HG03139 (cell line): ENCODE data around the gene TTC39A.

Experiments used
- ATAC-seq: cut with Tn5 transposase; IDR thresholded peaks from one replicate; pipeline ENCODE4 v1.9.1; 2021; ENCODE audit not compliant: unreplicated experiment

The TTC39A gene

GRCh38 chr1:51316113-51316845 is 14.1 kb downstream of the TTC39A start:
- no peak for ATAC-seq

- ATAC-seq = no peak
These were observed 15.4 kb downstream of the TTC39A start for GRCh38 chr1:51314974-51315373.

- no peak for ATAC-seq
These were observed 16.2 kb downstream of the TTC39A start for GRCh38 chr1:51313961-51314777.

- ATAC-seq = no peak
These were observed 17.0 kb downstream of the TTC39A start for GRCh38 chr1:51313268-51313852.

- no peak for ATAC-seq
These were observed 17.6 kb downstream of the TTC39A start for GRCh38 chr1:51312718-51313117.

- ATAC-seq = no peak
These were observed 18.5 kb downstream of the TTC39A start for GRCh38 chr1:51311826-51312225.

- no peak for ATAC-seq
These were observed 19.3 kb downstream of the TTC39A start for GRCh38 chr1:51310871-51311613.

GRCh38 chr1:51309291-51309690 is 21.1 kb downstream of the TTC39A start:
- ATAC-seq = no peak

- ATAC-seq = no peak
These were observed 21.7 kb downstream of the TTC39A start for GRCh38 chr1:51308636-51309035.

GRCh38 chr1:51306950-51307349 is 23.4 kb downstream of the TTC39A start:
- ATAC-seq = no peak

GRCh38 chr1:51305371-51305823 is 25.0 kb downstream of the TTC39A start:
- ATAC-seq = no peak

- no peak for ATAC-seq
These were observed 26.0 kb downstream of the TTC39A start for GRCh38 chr1:51304360-51304759.

- no peak for ATAC-seq
These were observed 26.6 kb downstream of the TTC39A start for GRCh38 chr1:51303751-51304251.

- ATAC-seq = no peak
These were observed 27.0 kb downstream of the TTC39A start for GRCh38 chr1:51303315-51303714.

- ATAC-seq = no peak
These were observed 27.6 kb downstream of the TTC39A start for GRCh38 chr1:51302746-51303145.

GRCh38 chr1:51302270-51302669 is 28.1 kb downstream of the TTC39A start:
- ATAC-seq = no peak

- no peak for ATAC-seq
These were observed 28.6 kb downstream of the TTC39A start for GRCh38 chr1:51301844-51302162.

GRCh38 chr1:51301152-51301843 is 29.1 kb downstream of the TTC39A start:
- no peak for ATAC-seq

GRCh38 chr1:51299981-51300670 is 30.2 kb downstream of the TTC39A start:
- ATAC-seq = no peak
